ENCODE measurements around the gene KRT28. TPM values are rescaled to one million over a fixed set of nuclear protein-coding genes. Genes with fewer than 3 reads are reported as not detected.

The KRT28 gene
- polyA plus RNA-seq, 1 experiment, result not detected

GRCh38 chr17:40803617-40804082, 3.9 kb upstream of the KRT28 start:
- H3K36me3 ChIP-seq (ENCODE audit: control insufficient read depth, insufficient read depth, low read length), result no peaks in the 10 kb centered on the region
- no peak overlapping the region for H3K4me3 ChIP-seq (ENCODE audit: low read depth, low read length)
- peak; percentile 90 for TF ChIP-seq CTCF (IDR thresholded peaks at IDR 0.05; ENCODE audit: insufficient read depth, low read depth, low read length)
- H3K27me3 ChIP-seq (ENCODE audit: control insufficient read depth, insufficient read depth, low read length), result peaks cover 11% of the 10 kb centered on the region
- CTCF ChIA-PET, result interaction anchor here (0.6 to 7.0 kb wide), 16 partner anchors 11 to 885 kb away, joined by 3 to 103 read pairs (median 4); partner anchors contain the start of genes EIF1 and KRT26
- POLR2A ChIA-PET, result no interaction called here
- no peak for DNase-seq (ENCODE audit: low read depth)

GRCh38 chr17:40801157-40801556, 1.4 kb upstream of the KRT28 start:
- POLR2A ChIA-PET, result no interaction called here
- TF ChIP-seq CTCF (IDR thresholded peaks at IDR 0.05; ENCODE audit: insufficient read depth, low read depth, low read length), result no peak
- no peak for DNase-seq (ENCODE audit: low read depth)
- CTCF ChIA-PET, result interaction anchor here (2.2 to 7.0 kb wide), 2 partner anchors 861 to 862 kb away, joined by 8 to 103 read pairs; no protein-coding TSS in a partner anchor
- Histone ChIP-seq H3K36me3 (ENCODE audit: control insufficient read depth, insufficient read depth, low read length) (no peaks in the 10 kb centered on the region), H3K4me3 (ENCODE audit: low read depth, low read length) (no peak overlapping the region), H3K27me3 (ENCODE audit: control insufficient read depth, insufficient read depth, low read length) (peaks cover 18% of the 10 kb centered on the region)

GRCh38 chr17:40800381-40800780, 622 bp upstream of the KRT28 start:
- Histone ChIP-seq H3K4me3 (ENCODE audit: low read depth, low read length) (no peak overlapping the region), H3K27me3 (ENCODE audit: control insufficient read depth, insufficient read depth, low read length) (peaks cover 18% of the 10 kb centered on the region), H3K36me3 (ENCODE audit: control insufficient read depth, insufficient read depth, low read length) (no peaks in the 10 kb centered on the region)
- DNase-seq (ENCODE audit: low read depth), result no peak
- CTCF ChIA-PET, result interaction anchor here (2.2 kb wide), 1 partner anchor 863 kb away, joined by 8 read pairs; no protein-coding TSS in a partner anchor
- POLR2A ChIA-PET, result no interaction called here
- TF ChIP-seq CTCF (IDR thresholded peaks at IDR 0.05; ENCODE audit: insufficient read depth, low read depth, low read length), result no peak

GRCh38 chr17:40796846-40797245, 2.9 kb downstream of the KRT28 start:
- ChIA-PET POLR2A (no interaction called here), CTCF (interaction anchor here (2.3 to 2.4 kb wide), 2 partner anchors 851 to 866 kb away, joined by 7 to 8 read pairs; no protein-coding TSS in a partner anchor)
- Histone ChIP-seq H3K27me3 (ENCODE audit: control insufficient read depth, insufficient read depth, low read length) (peaks cover 24% of the 10 kb centered on the region), H3K4me3 (ENCODE audit: low read depth, low read length) (no peak overlapping the region), H3K36me3 (ENCODE audit: control insufficient read depth, insufficient read depth, low read length) (no peaks in the 10 kb centered on the region)
- no peak for TF ChIP-seq CTCF (IDR thresholded peaks at IDR 0.05; ENCODE audit: insufficient read depth, low read depth, low read length)
- no peak for DNase-seq (ENCODE audit: low read depth)

- H3K4me3 ChIP-seq (ENCODE audit: low read depth, low read length), result no peak overlapping the region
- no peaks in the 10 kb centered on the region for H3K36me3 ChIP-seq (ENCODE audit: control insufficient read depth, insufficient read depth, low read length)
- H3K27me3 ChIP-seq (ENCODE audit: control insufficient read depth, insufficient read depth, low read length), result peaks cover 18% of the 10 kb centered on the region
- no peak for DNase-seq (ENCODE audit: low read depth)
- ChIA-PET CTCF (interaction anchor here (0.7 to 2.4 kb wide), 4 partner anchors 11 to 1053 kb away, joined by 3 to 8 read pairs (median 6); no protein-coding TSS in a partner anchor), POLR2A (no interaction called here)
- TF ChIP-seq CTCF (IDR thresholded peaks at IDR 0.05; ENCODE audit: insufficient read depth, low read depth, low read length), result no peak
Measured at GRCh38 chr17:40795019-40795667, 4.6 kb downstream of the KRT28 start.

Measured in BJ (cell line).